Measurements from ENCODE around the gene CYP26B1. TPM values are rescaled to one million over a fixed set of nuclear protein-coding genes. Genes with fewer than 3 reads are reported as not detected.

Gene CYP26B1
- total RNA-seq, 1 donor from 2014 or later, result 1.2 TPM

DNA sequence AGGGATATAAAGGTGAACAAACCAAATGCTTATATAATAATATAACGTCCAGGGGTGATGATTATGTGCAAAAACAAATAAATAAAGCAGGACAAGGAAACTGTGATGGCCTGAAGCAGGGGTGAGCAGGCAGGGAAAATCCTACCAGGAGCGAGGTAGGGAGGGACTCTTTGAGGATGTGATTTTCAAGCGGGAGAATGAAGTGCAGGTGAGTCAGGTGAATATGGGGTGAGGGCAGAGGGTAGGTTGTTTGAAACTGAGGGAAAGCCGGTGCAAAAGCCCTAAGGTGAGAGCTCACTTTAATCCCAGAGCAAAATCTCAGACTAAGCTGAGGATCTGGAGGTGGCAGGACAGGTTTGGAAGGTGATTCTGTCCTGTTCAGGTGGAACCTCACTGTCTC, 40.7 kb downstream of the CYP26B1 start:
- H3K4me2 ChIP-seq (ENCODE audit: low read length), result no peak overlapping the region
- Mint-ChIP-seq H3K36me3 (ENCODE audit: low read depth, unreplicated experiment) (no peaks in the 10 kb centered on the region), H3K9me3 (ENCODE audit: unreplicated experiment) (peaks cover 4% of the 10 kb centered on the region), H3K4me3 (ENCODE audit: unreplicated experiment) (no peak overlapping the region), H3K4me1 (ENCODE audit: low read depth, unreplicated experiment) (peaks cover 14% of the 10 kb centered on the region), H3K27me3 (ENCODE audit: low read depth, unreplicated experiment) (peaks cover 8% of the 10 kb centered on the region), H3K27ac (ENCODE audit: unreplicated experiment) (no peak overlapping the region)
- no peaks in the 10 kb centered on the region for H4K20me1 ChIP-seq (ENCODE audit: insufficient read depth, low read length)
- DNase-seq (ENCODE audit: low read depth) (no peak), FAIRE-seq (no peak)
- no peak overlapping the region for H3K4me3 ChIP-seq (ENCODE audit: insufficient read depth, low read depth, low read length)
- H3K27me3 ChIP-seq (ENCODE audit: insufficient read depth, low read length), result no peaks in the 10 kb centered on the region
- TF ChIP-seq CTCF (IDR thresholded peaks at IDR 0.05; ENCODE audit: insufficient read depth, low read depth, low read length), result no peak
- TF ChIP-seq EZH2 (IDR thresholded peaks at IDR 0.05; ENCODE audit: insufficient read depth, low read length), result no peak
- no peaks in the 10 kb centered on the region for H3K79me2 ChIP-seq (ENCODE audit: insufficient read depth, low read length)
- no peak overlapping the region for H3K27ac ChIP-seq (ENCODE audit: low read depth, low read length)
- H3K4me1 ChIP-seq (ENCODE audit: insufficient read depth, low read length), result no peaks in the 10 kb centered on the region
- H3K9ac ChIP-seq (ENCODE audit: low read length), result no peak overlapping the region
- H3K9me3 ChIP-seq (ENCODE audit: insufficient read depth, low read depth, low read length), result no peaks in the 10 kb centered on the region
- no peak overlapping the region for H2AFZ ChIP-seq (ENCODE audit: low read depth, low read length)
- no peaks in the 10 kb centered on the region for H3K36me3 ChIP-seq (ENCODE audit: insufficient read depth, low read length)

DNA sequence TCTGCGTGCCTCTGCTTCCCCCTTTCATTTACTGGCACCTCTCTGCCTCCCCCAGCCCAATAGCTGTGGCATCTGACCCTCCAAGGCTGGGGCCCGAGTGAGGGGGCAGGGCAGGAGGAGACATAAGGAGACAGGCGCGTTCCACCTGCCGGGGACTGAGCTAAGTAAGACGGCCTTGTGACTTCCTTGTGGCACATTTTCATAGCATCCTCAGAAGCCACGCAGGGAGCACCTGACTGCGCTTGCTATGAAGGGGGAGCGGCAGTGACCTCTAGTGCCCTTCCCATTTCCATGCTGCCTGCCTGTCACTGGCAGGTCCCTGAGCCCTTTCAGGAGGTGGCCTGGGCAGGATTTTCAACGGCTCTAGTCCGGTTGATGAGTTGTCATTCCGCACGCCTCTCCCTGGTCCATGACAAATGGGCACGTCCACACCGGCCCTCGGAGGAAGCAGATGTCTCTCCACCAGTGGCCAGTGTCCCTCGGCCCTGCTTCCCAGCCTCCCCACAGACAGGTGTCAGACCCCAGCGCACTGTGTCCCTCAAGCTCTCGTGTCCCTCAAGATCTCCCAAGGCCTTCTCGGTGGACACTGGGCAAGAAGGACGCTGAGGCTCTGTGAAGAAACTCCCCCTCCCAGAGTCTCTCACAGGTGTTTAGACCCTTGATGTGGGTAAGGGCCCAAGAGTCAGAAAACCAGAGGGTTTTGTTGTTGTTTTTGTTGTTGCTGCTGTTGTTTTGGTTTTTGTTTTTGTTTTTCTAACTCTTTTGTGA, 42.7 kb downstream of the CYP26B1 start:
- Mint-ChIP-seq H3K4me3 (ENCODE audit: unreplicated experiment) (no peak overlapping the region), H3K36me3 (ENCODE audit: low read depth, unreplicated experiment) (no peaks in the 10 kb centered on the region), H3K27me3 (ENCODE audit: low read depth, unreplicated experiment) (peaks cover 8% of the 10 kb centered on the region), H3K27ac (ENCODE audit: unreplicated experiment) (no peak overlapping the region), H3K4me1 (ENCODE audit: low read depth, unreplicated experiment) (peaks cover 11% of the 10 kb centered on the region), H3K9me3 (ENCODE audit: unreplicated experiment) (peaks cover 2% of the 10 kb centered on the region)
- Histone ChIP-seq H3K27ac (ENCODE audit: low read depth, low read length) (no peak overlapping the region), H3K9me3 (ENCODE audit: insufficient read depth, low read depth, low read length) (no peaks in the 10 kb centered on the region), H3K9ac (ENCODE audit: low read length) (no peak overlapping the region), H3K79me2 (ENCODE audit: insufficient read depth, low read length) (no peaks in the 10 kb centered on the region), H3K4me2 (ENCODE audit: low read length) (no peak overlapping the region), H3K4me1 (ENCODE audit: insufficient read depth, low read length) (no peaks in the 10 kb centered on the region), H2AFZ (ENCODE audit: low read depth, low read length) (no peak overlapping the region), H3K4me3 (ENCODE audit: insufficient read depth, low read depth, low read length) (no peak overlapping the region), H4K20me1 (ENCODE audit: insufficient read depth, low read length) (no peaks in the 10 kb centered on the region), H3K27me3 (ENCODE audit: insufficient read depth, low read length) (no peaks in the 10 kb centered on the region), H3K36me3 (ENCODE audit: insufficient read depth, low read length) (no peaks in the 10 kb centered on the region)
- no peak for FAIRE-seq
- TF ChIP-seq CTCF (IDR thresholded peaks at IDR 0.05; ENCODE audit: insufficient read depth, low read depth, low read length), result no peak
- TF ChIP-seq EZH2 (IDR thresholded peaks at IDR 0.05; ENCODE audit: insufficient read depth, low read length), result no peak
- no peak for DNase-seq (ENCODE audit: low read depth)

GRCh38 chr2:72103690-72104089, 44.0 kb downstream of the CYP26B1 start:
- H3K9me3 Mint-ChIP-seq (ENCODE audit: unreplicated experiment), result peaks cover 2% of the 10 kb centered on the region
- no peak for DNase-seq (ENCODE audit: low read depth)
- Histone ChIP-seq H3K4me2 (ENCODE audit: low read length) (no peak overlapping the region), H3K9ac (ENCODE audit: low read length) (no peak overlapping the region), H4K20me1 (ENCODE audit: insufficient read depth, low read length) (no peaks in the 10 kb centered on the region), H3K27me3 (ENCODE audit: insufficient read depth, low read length) (peaks cover 4% of the 10 kb centered on the region), H3K4me1 (ENCODE audit: insufficient read depth, low read length) (no peaks in the 10 kb centered on the region), H3K4me3 (ENCODE audit: insufficient read depth, low read depth, low read length) (no peak overlapping the region), H3K9me3 (ENCODE audit: insufficient read depth, low read depth, low read length) (no peaks in the 10 kb centered on the region), H3K36me3 (ENCODE audit: insufficient read depth, low read length) (no peaks in the 10 kb centered on the region), H3K79me2 (ENCODE audit: insufficient read depth, low read length) (no peaks in the 10 kb centered on the region), H3K27ac (ENCODE audit: low read depth, low read length) (no peak overlapping the region), H2AFZ (ENCODE audit: low read depth, low read length) (no peak overlapping the region)
- H3K36me3 Mint-ChIP-seq (ENCODE audit: low read depth, unreplicated experiment), result no peaks in the 10 kb centered on the region
- no peak for FAIRE-seq
- H3K27ac Mint-ChIP-seq (ENCODE audit: unreplicated experiment), result no peak overlapping the region
- TF ChIP-seq EZH2 (IDR thresholded peaks at IDR 0.05; ENCODE audit: insufficient read depth, low read length), result no peak
- TF ChIP-seq CTCF (IDR thresholded peaks at IDR 0.05; ENCODE audit: insufficient read depth, low read depth, low read length), result no peak
- H3K27me3 Mint-ChIP-seq (ENCODE audit: low read depth, unreplicated experiment), result peaks cover 8% of the 10 kb centered on the region
- no peak overlapping the region for H3K4me3 Mint-ChIP-seq (ENCODE audit: unreplicated experiment)
- H3K4me1 Mint-ChIP-seq (ENCODE audit: low read depth, unreplicated experiment), result peaks cover 11% of the 10 kb centered on the region

Measured in astrocyte (in vitro differentiated cells and primary cell).